K562 (cell line): ENCODE measurements around the gene TMEM203. TPM values are rescaled to one million over a fixed set of nuclear protein-coding genes. Genes with fewer than 3 reads are reported as not detected.

Experiments
- ATAC-seq: fragments of 200-7000 bp; cut with Tn5 transposase; 3 replicates; pipeline ENCODE4 v1.9.1; 2020; ENCODE audit warnings: moderate library complexity
- BruUV-seq: library from RNA; stranded (reverse); fragments of 400-500 nt; replicated peaks from 2 replicates; lab custom pipeline; 2021; lab: Mats Ljungman, UMichigan
- CTCF ChIA-PET: fragments of 300-600 bp; formaldehyde crosslinking; extraction: SDS; loops from one replicate; lab custom pipeline; 2021; ENCODE audit warnings: low intra/inter-chr PET ratio; lab: Yijun Ruan, JAX
- POLR2A ChIA-PET: fragments of 300-600, 350-650 bp; sonication (Branson Sonifier 250); formaldehyde crosslinking; extraction: SDS; loops from one replicate; lab custom pipeline; 2021; ENCODE audit warnings: antibody characterized with exemption, inconsistent platforms; lab: Yijun Ruan, JAX
- DNase-seq, 4 experiments: peaks; one replicate each; pipeline versions ENCODE4 v3.0.0 to v3.0.0-alpha.2; 2011 to 2018; ENCODE audit warnings: low spot score in 3 of 4, mixed read lengths in 3 of 4; ENCODE audit errors: extremely low read depth in 1 of 4
- FAIRE-seq: peaks from 2 replicates; lab custom pipeline; 2011; peaks lifted over from hg19 to GRCh38; lab: Jason Lieb, UNC
- H2AFZ ChIP-seq: 2 replicates; pipeline ENCODE4 v1.6.0; 2011; ENCODE audit warnings: low read depth, low read length, control low read depth, inconsistent platforms
- H3K27ac ChIP-seq: fragments of 200-600 bp; 3 replicates; pipeline ENCODE4 v1.8.0; 2011; ENCODE audit warnings: low read depth, mild to moderate bottlenecking, control low read depth, inconsistent platforms, low read length, moderate library complexity, mixed read lengths; ENCODE audit errors: extremely low read depth
- H3K27me3 ChIP-seq, 2 experiments: fragments of 300-600 bp in 1 of 2; 2 replicates in 1 of 2; 3 replicates in 1 of 2; pipeline versions ENCODE4 v1.6.0 to v1.8.0; 2011; ENCODE audit warnings: inconsistent platforms in 2 of 2, low read length in 2 of 2, mild to moderate bottlenecking in 1 of 2, mixed read lengths in 1 of 2, moderate library complexity in 1 of 2; ENCODE audit not compliant: control insufficient read depth in 2 of 2, insufficient read depth in 2 of 2
- H3K36me3 ChIP-seq: fragments of 300-600 bp; 3 replicates; pipeline ENCODE4 v1.8.0; 2011; ENCODE audit warnings: mild to moderate bottlenecking, low read length, inconsistent platforms; ENCODE audit not compliant: control insufficient read depth, insufficient read depth
- H3K4me1 ChIP-seq, 2 experiments: fragments of 200-600 bp in 1 of 2; replicated peaks in 1 of 2; 2 replicates in 1 of 2; 3 replicates in 1 of 2; pipeline versions ENCODE4 v1.5.1 to v1.8.0; 2011; ENCODE audit warnings: inconsistent platforms in 2 of 2, low read length in 2 of 2, mild to moderate bottlenecking in 1 of 2, mixed read lengths in 1 of 2, moderate library complexity in 1 of 2; ENCODE audit not compliant: control insufficient read depth in 2 of 2, insufficient read depth in 2 of 2
- H3K4me2 ChIP-seq: 2 replicates; pipeline ENCODE4 v1.6.1; 2011; ENCODE audit warnings: low read length, control low read depth, inconsistent platforms, mixed read lengths; ENCODE audit not compliant: insufficient read depth
- H3K4me3 ChIP-seq: fragments of 200-600 bp; sonication (generic), shearing (Covaris generic); 2 replicates; pipeline ENCODE4 v1.5.1; 2016; ENCODE audit warnings: control low read depth, inconsistent platforms
- H3K79me2 ChIP-seq: fragments of 200-600 bp; 3 replicates; pipeline ENCODE4 v1.8.0; 2011; ENCODE audit warnings: low read length, inconsistent platforms; ENCODE audit not compliant: control insufficient read depth, insufficient read depth
- H3K9ac ChIP-seq, 2 experiments: 2 replicates each; pipeline versions ENCODE4 v1.6.0 to v1.6.1; 2011; ENCODE audit warnings: low read depth in 2 of 2, low read length in 2 of 2, control low read depth in 1 of 2, inconsistent platforms in 1 of 2, mild to moderate bottlenecking in 1 of 2, mixed read lengths in 1 of 2; ENCODE audit not compliant: insufficient read depth in 1 of 2
- H3K9me1 ChIP-seq: one replicate; pipeline ENCODE4 v1.6.0; 2011; ENCODE audit warnings: inconsistent platforms, mild to moderate bottlenecking, low read length, moderate library complexity; ENCODE audit not compliant: control insufficient read depth, insufficient read depth
- H3K9me3 ChIP-seq: replicated peaks from 2 replicates; pipeline ENCODE4 v1.5.1; 2011; ENCODE audit warnings: low read depth, low read length, inconsistent platforms; ENCODE audit not compliant: control insufficient read depth, insufficient read depth
- H4K20me1 ChIP-seq: replicated peaks from 2 replicates; pipeline ENCODE4 v1.6.1; 2011; ENCODE audit warnings: low read length, inconsistent platforms, mixed read lengths; ENCODE audit not compliant: control insufficient read depth, insufficient read depth
- BCOR ChIP-seq: fragments of 450-650 bp; IDR thresholded peaks from 2 replicates; pipeline ENCODE4 v1.6.1; 2016
- CREB5 ChIP-seq: fragments of 250-450 bp; sonication (Bioruptor Pico); IDR thresholded peaks from 2 replicates; pipeline ENCODE4 v1.5.0; 2020; ENCODE audit warnings: mild to moderate bottlenecking
- GTF2A2 ChIP-seq: IDR thresholded peaks from 2 replicates; pipeline ENCODE4 v1.6.1; 2016; ENCODE audit warnings: mild to moderate bottlenecking, missing genetic modification characterization, missing compliant biosample characterization
- HOMEZ ChIP-seq: fragments of 250-450 bp; sonication (Bioruptor Pico); IDR thresholded peaks from 2 replicates; pipeline ENCODE4 v1.4.0; 2020; ENCODE audit warnings: mild to moderate bottlenecking, moderate library complexity
- ILK ChIP-seq: fragments of 450-650 bp; IDR thresholded peaks from 2 replicates; pipeline ENCODE4 v1.6.1; 2016; ENCODE audit warnings: missing genetic modification characterization, low read depth, mild to moderate bottlenecking, missing compliant biosample characterization, moderate library complexity, borderline replicate concordance
- L3MBTL2 ChIP-seq: fragments of 450-650 bp; IDR thresholded peaks from 2 replicates; pipeline ENCODE4 v1.6.1; 2016; ENCODE audit warnings: mild to moderate bottlenecking, moderate library complexity
- POLR2G ChIP-seq: fragments of 200-400 bp; formaldehyde crosslinking; IDR thresholded peaks from 2 replicates; pipeline ENCODE4 v1.6.1; 2017; ENCODE audit warnings: low read depth, mild to moderate bottlenecking, antibody characterized with exemption, low read length, moderate library complexity
- SOX6 ChIP-seq: fragments of 450-650 bp; IDR thresholded peaks from 2 replicates; pipeline ENCODE4 v1.6.1; 2014; ENCODE audit warnings: mild to moderate bottlenecking
- TOE1 ChIP-seq, 2 experiments: fragments of 450-650 bp in 1 of 2; sonication (generic) in 1 of 2; formaldehyde crosslinking in 1 of 2; IDR thresholded peaks; 2 replicates each; pipeline versions ENCODE4 v1.7.1 to v1.8.0; 2016 to 2022; ENCODE audit warnings: borderline replicate concordance in 2 of 2, mild to moderate bottlenecking in 2 of 2, antibody characterized with exemption in 1 of 2, inconsistent platforms in 1 of 2, low read depth in 1 of 2, missing genetic modification reagents in 1 of 2, moderate library complexity in 1 of 2
- ZBTB33 ChIP-seq: sonication (generic); formaldehyde crosslinking; IDR thresholded peaks from 2 replicates; pipeline ENCODE4 v1.8.1; 2023; ENCODE audit warnings: mild to moderate bottlenecking, missing genetic modification reagents
- ZNF212 ChIP-seq: fragments of 450-650 bp; formaldehyde crosslinking; IDR thresholded peaks from 2 replicates; pipeline ENCODE4 v1.4.0; 2020; ENCODE audit warnings: mild to moderate bottlenecking
- ZNF384 ChIP-seq: IDR thresholded peaks from 2 replicates; pipeline ENCODE4 v1.6.1; 2012; ENCODE audit warnings: low read depth, low read length, improper control_type of control experiment
- WGBS: fragments of 100-300 bp; shearing (Covaris generic); methylation state at CpG from one replicate; pipeline ENCODE4 v1.1.6; 2016; ENCODE audit warnings: low coverage, mixed read lengths; ENCODE audit not compliant: insufficient coverage; ENCODE audit errors: missing lambda C conversion rate; 5-methylcytosine and 5-hydroxymethylcytosine counted together
- in situ Hi-C: fragments of 300-500 bp; cut with MboI; formaldehyde crosslinking; loops from 4 replicates; pipeline ENCODE4 v1.15.0; 2018; ENCODE audit warnings: inconsistent platforms, mixed read lengths
- intact Hi-C: fragments of 100-400 bp; cut with micrococcal nuclease; formaldehyde crosslinking; loops from 2 replicates; pipeline ENCODE4 v1.14.2; 2022
- polyA plus RNA-seq, 8 experiments: library from polyadenylated mRNA; depleted of rRNA in 4 of 8; stranded (reverse) in 5 of 8; unstranded in 3 of 8; fragments of >200 nt; fragmentation: Nextera tagmentation in 2 of 8; fragmentation: Illumina TruSeq in 1 of 8; extraction: Ambion mirVana in 2 of 8; extraction: Trizol in 1 of 8; gene quantifications; 2 replicates each; pipeline versions ENCODE4 v1.2.1 to v1.2.3, GENCODE V29; 2011 to 2014; ENCODE audit warnings: inconsistent platforms in 1 of 8, missing spikeins in 1 of 8
- total RNA-seq, 7 experiments: library from RNA; depleted of rRNA in 6 of 7; stranded (reverse); fragments of >200 nt in 6 of 7; fragmentation: Illumina TruSeq in 2 of 7; extraction: Trizol in 2 of 7; gene quantifications; 2 replicates each; pipeline versions ENCODE4 v1.2.1 to v1.2.3, GENCODE V29; 2011 to 2021; ENCODE audit warnings: low replicate concordance in 1 of 7

The TMEM203 gene
- total and polyA plus RNA-seq, 9 of the 15 experiments (the other 6 are each of a cell fraction or from before 2014, with no cell fraction given) = 8.8 to 59.5 (median 37.6) TPM

- intact Hi-C loops = no loop called here
- no peak for TF ChIP-seq ILK (tag)
- TF ChIP-seq ZNF212 = no peak
- TF ChIP-seq L3MBTL2 = no peak
- peak; percentile 71 for TF ChIP-seq POLR2G
- no peak for TF ChIP-seq SOX6
- TF ChIP-seq BCOR = no peak
- TF ChIP-seq CREB5 = no peak
- TF ChIP-seq ZBTB33 = peak; percentile 98
- TF ChIP-seq GTF2A2 (tag) = no peak
- TF ChIP-seq TOE1 (IDR thresholded peaks at IDR 0.05; ENCODE audit: borderline replicate concordance) = no peak
- no peak for TF ChIP-seq TOE1 (CRISPR knock-in tag; IDR thresholded peaks at IDR 0.05; ENCODE audit: borderline replicate concordance, low read depth)
- TF ChIP-seq HOMEZ (CRISPR knock-in tag) = no peak
- no peak for TF ChIP-seq ZNF384
These were observed 15.1 kb upstream of the TMEM203 start for GRCh38 chr9:137220317-137221094.

More at GRCh38 chr9:137220317-137221094, 15.1 kb upstream of the TMEM203 start:
- no peaks in the 10 kb centered on the region for H3K27me3 ChIP-seq
- H3K79me2 ChIP-seq = peaks cover 18% of the 10 kb centered on the region; the same call in 2 of the 3 replicates
- ChIA-PET CTCF (no interaction called here), POLR2A (interaction anchor here (0.9 to 2.1 kb wide), 5 partner anchors 12 to 32 kb away, joined by 3 to 6 read pairs (median 4); partner anchors contain the start of genes ANAPC2, SSNA1 and TUBB4B)
- H3K4me1 ChIP-seq = peaks cover 34 to 93% of the 10 kb centered on the region in 2 experiments
- in situ Hi-C loops = no loop called here
- 89% methylated on average over 43 of the region's 52 CpGs for WGBS
- no peak for FAIRE-seq
- no peaks in the 10 kb centered on the region for H4K20me1 ChIP-seq
- no TSS peak for BruUV-seq
- H3K9me3 ChIP-seq = no peaks in the 10 kb centered on the region
- no peak overlapping the region for H2AFZ ChIP-seq
- peaks cover 16% of the 10 kb centered on the region; the same call in 1 of the 3 replicates for H3K36me3 ChIP-seq
- no peak overlapping the region for H3K27ac ChIP-seq
- H3K9ac ChIP-seq = peak overlapping the region in 1 of 2 experiments; percentile 77; a peak in 1 of 4 replicates
- no peak for ATAC-seq
- no peak for DNase-seq
- H3K9me1 ChIP-seq = no peaks in the 10 kb centered on the region
- H3K4me3 ChIP-seq = no peak overlapping the region
- H3K4me2 ChIP-seq = no peak overlapping the region
